HepG2 (cell line): ENCODE measurements around the gene ARMC8. TPM values are rescaled to one million over a fixed set of nuclear protein-coding genes. Genes with fewer than 3 reads are reported as not detected.

Experiments
- AHR ChIP-seq: IDR thresholded peaks from 2 replicates; pipeline ENCODE4 v1.6.1; 2018; ENCODE audit warnings: missing genetic modification reagents, missing compliant biosample characterization
- ARNT2 ChIP-seq: sonication (generic); formaldehyde crosslinking; IDR thresholded peaks from 2 replicates; pipeline ENCODE4 v1.8.0; 2022; ENCODE audit warnings: mild to moderate bottlenecking, low read depth, missing genetic modification reagents, moderate library complexity
- FLYWCH1 ChIP-seq: sonication (generic); formaldehyde crosslinking; IDR thresholded peaks from 2 replicates; pipeline ENCODE4 v1.8.1; 2023; ENCODE audit warnings: mild to moderate bottlenecking, missing genetic modification reagents
- GFI1 ChIP-seq: sonication (generic); formaldehyde crosslinking; IDR thresholded peaks from 2 replicates; pipeline ENCODE4 v1.5.0; 2020; ENCODE audit warnings: missing genetic modification reagents, mild to moderate bottlenecking, borderline replicate concordance
- ISL2 ChIP-seq: sonication (generic); formaldehyde crosslinking; IDR thresholded peaks from 2 replicates; pipeline ENCODE4 v1.5.0; 2020; ENCODE audit warnings: missing genetic modification reagents
- JUND ChIP-seq: sonication (generic); formaldehyde crosslinking; IDR thresholded peaks from 2 replicates; pipeline ENCODE4 v1.8.0; 2022; ENCODE audit warnings: mild to moderate bottlenecking, missing genetic modification reagents
- KAT8 ChIP-seq: IDR thresholded peaks from 2 replicates; pipeline ENCODE4 v1.6.1; 2016; ENCODE audit warnings: missing genetic modification reagents, missing compliant biosample characterization
- KDM4B ChIP-seq: sonication (generic); formaldehyde crosslinking; IDR thresholded peaks from 2 replicates; pipeline ENCODE4 v1.4.0; 2020; ENCODE audit warnings: missing genetic modification reagents
- NAIF1 ChIP-seq: sonication (generic); formaldehyde crosslinking; IDR thresholded peaks from 2 replicates; pipeline ENCODE4 v1.5.0; 2020; ENCODE audit warnings: mild to moderate bottlenecking, missing genetic modification reagents, borderline replicate concordance
- NFE2 ChIP-seq: sonication (generic); formaldehyde crosslinking; IDR thresholded peaks from 2 replicates; pipeline ENCODE4 v1.4.0; 2020; ENCODE audit warnings: missing genetic modification reagents
- POLR2AphosphoS5 ChIP-seq: IDR thresholded peaks from 2 replicates; pipeline ENCODE4 v1.6.1; 2012; ENCODE audit warnings: low read depth, low read length
- PTBP1 ChIP-seq: fragments of 200-400 bp; formaldehyde crosslinking; IDR thresholded peaks from 2 replicates; pipeline ENCODE4 v1.6.1; 2018; ENCODE audit warnings: low read length, low read depth; ENCODE audit not compliant: poor library complexity, severe bottlenecking
- SAFB2 ChIP-seq: sonication (generic); formaldehyde crosslinking; IDR thresholded peaks from 2 replicates; pipeline ENCODE4 v1.5.1; 2020; ENCODE audit warnings: missing genetic modification reagents, low read depth, mild to moderate bottlenecking, borderline replicate concordance
- TEAD3 ChIP-seq: optimal IDR thresholded peaks from 2 replicates; pipeline ENCODE3; 2016; ENCODE audit warnings: borderline replicate concordance
- TOE1 ChIP-seq: sonication (generic); formaldehyde crosslinking; IDR thresholded peaks from 2 replicates; pipeline ENCODE4 v1.4.0; 2020; ENCODE audit warnings: mild to moderate bottlenecking, missing genetic modification reagents
- ZNF3 ChIP-seq: IDR thresholded peaks from 2 replicates; pipeline ENCODE4 v1.7.0; 2017; ENCODE audit warnings: inconsistent platforms
- ZNF337 ChIP-seq: sonication (generic); formaldehyde crosslinking; IDR thresholded peaks from 2 replicates; pipeline ENCODE4 v1.5.1; 2020; ENCODE audit warnings: missing genetic modification reagents, low read depth, mild to moderate bottlenecking, borderline replicate concordance
- ZNF510 ChIP-seq: sonication (generic); formaldehyde crosslinking; IDR thresholded peaks from 2 replicates; pipeline ENCODE4 v1.4.0; 2020; ENCODE audit warnings: low read depth, mild to moderate bottlenecking, missing genetic modification reagents
- ZNF547 ChIP-seq: sonication (generic); formaldehyde crosslinking; IDR thresholded peaks from 2 replicates; pipeline ENCODE4 v1.5.1; 2020; ENCODE audit warnings: mild to moderate bottlenecking, missing genetic modification reagents
- ZNF558 ChIP-seq: sonication (generic); formaldehyde crosslinking; IDR thresholded peaks from 2 replicates; pipeline ENCODE4 v1.9.0; 2022; ENCODE audit warnings: mild to moderate bottlenecking, missing genetic modification reagents, borderline replicate concordance
- ZNF790 ChIP-seq: sonication (generic); formaldehyde crosslinking; IDR thresholded peaks from 2 replicates; pipeline ENCODE4 v1.8.0; 2022; ENCODE audit warnings: missing genetic modification reagents, mild to moderate bottlenecking, borderline replicate concordance
- ZNF816 ChIP-seq: sonication (generic); formaldehyde crosslinking; IDR thresholded peaks from 2 replicates; pipeline ENCODE4 v1.8.0; 2022; ENCODE audit warnings: missing genetic modification reagents, mild to moderate bottlenecking, borderline replicate concordance
- polyA plus RNA-seq, 8 experiments: library from polyadenylated mRNA; depleted of rRNA in 3 of 8; stranded (reverse) in 7 of 8; unstranded in 1 of 8; fragments of >200 nt; fragmentation: Illumina TruSeq in 4 of 8; extraction: Trizol in 4 of 8; gene quantifications; 2 replicates each; pipeline versions ENCODE4 v1.2.1 to v1.2.3, GENCODE V29; 2011 to 2016; ENCODE audit warnings: low read depth in 4 of 8, missing spikeins in 1 of 8, mixed read lengths in 1 of 8; ENCODE audit not compliant: insufficient read depth in 1 of 8
- total RNA-seq, 5 experiments: library from RNA; depleted of rRNA; stranded (reverse); fragments of >200 nt; fragmentation: Illumina TruSeq; extraction: Trizol; gene quantifications; 2 replicates each; pipeline ENCODE4 v1.2.3, GENCODE V29; 2016; ENCODE audit warnings: low read depth in 1 of 5
- TF ChIP-seq, protein P1 (sequence below): sonication (generic); formaldehyde crosslinking; conservative IDR thresholded peaks from 2 replicates; pipeline ENCODE4 v1.8.0; 2022; ENCODE audit warnings: low read depth, missing genetic modification reagents
- TF ChIP-seq, protein P2 (sequence below): sonication (generic); formaldehyde crosslinking; IDR thresholded peaks from 2 replicates; pipeline ENCODE4 v1.4.0; 2020; ENCODE audit warnings: missing genetic modification reagents
- TF ChIP-seq, protein P3 (sequence below): sonication (generic); formaldehyde crosslinking; IDR thresholded peaks from 2 replicates; pipeline ENCODE4 v1.5.0; 2020; ENCODE audit warnings: mild to moderate bottlenecking, missing genetic modification reagents
- TF ChIP-seq, protein P4 (sequence below): sonication (generic); formaldehyde crosslinking; conservative IDR thresholded peaks from 2 replicates; pipeline ENCODE4 v1.4.0; 2020; ENCODE audit warnings: missing genetic modification reagents

Gene ARMC8
- total and polyA plus RNA-seq, 2 of the 13 experiments (the other 11 are each of a cell fraction or from before 2014, with no cell fraction given), result 38.9 to 55.3 TPM

DNA sequence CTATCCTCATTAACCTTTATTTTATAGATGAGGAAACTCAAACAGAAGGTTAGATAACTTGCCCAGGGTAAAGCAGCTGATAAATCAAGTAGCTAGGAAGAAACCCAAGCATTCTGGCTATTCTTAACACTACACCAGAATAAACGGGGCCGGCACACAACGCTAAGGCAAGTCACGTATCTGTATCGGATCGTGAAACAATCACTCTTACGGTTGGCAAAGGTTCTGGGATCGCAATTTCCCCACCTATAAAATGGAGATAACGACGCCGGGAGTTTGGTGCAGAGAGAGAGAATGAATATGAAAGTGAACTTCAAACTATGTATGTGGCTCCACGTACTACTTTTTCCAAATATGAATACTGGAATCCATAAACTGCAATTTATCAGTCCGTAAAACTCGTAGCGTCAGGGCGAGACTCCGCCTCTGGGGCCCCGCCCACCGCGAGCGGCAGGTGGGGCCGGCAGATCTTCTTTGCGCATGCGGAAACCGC, 252 bp upstream of the ARMC8 start (continued):
- TF ChIP-seq ZNF558 (CRISPR knock-in tag) (0 out of 2 replicates have a peak, but pooled peaks have one; percentile 26), ZNF790 (CRISPR knock-in tag) (no peak), ZNF337 (0 out of 2 replicates have a peak, but pooled peaks have one; percentile 9), ISL2 (CRISPR knock-in tag) (0 out of 2 replicates have a peak, but pooled peaks have one; percentile 1), KDM4B (CRISPR knock-in tag) (no peak), AHR (CRISPR knock-in tag) (no peak), FLYWCH1 (CRISPR knock-in tag) (no peak), NFE2 (no peak), POLR2AphosphoS5 (no peak), GFI1 (no peak), ARNT2 (CRISPR knock-in tag) (no peak), TEAD3 (CRISPR knock-in tag) (peak; percentile 38), ZNF3 (CRISPR knock-in tag) (no peak), NAIF1 (CRISPR knock-in tag) (peak; percentile 99), ZNF547 (0 out of 2 replicates have a peak, but pooled peaks have one; percentile 4), PTBP1 (no peak), ZNF816 (CRISPR knock-in tag) (no peak), ZNF510 (peak; percentile 50; the same call in 1 of the 2 replicates), TOE1 (CRISPR knock-in tag) (no peak), SAFB2 (CRISPR knock-in tag) (no peak), KAT8 (CRISPR knock-in tag) (no peak), JUND (CRISPR knock-in tag) (no peak)
- TF ChIP-seq, protein P1, sequence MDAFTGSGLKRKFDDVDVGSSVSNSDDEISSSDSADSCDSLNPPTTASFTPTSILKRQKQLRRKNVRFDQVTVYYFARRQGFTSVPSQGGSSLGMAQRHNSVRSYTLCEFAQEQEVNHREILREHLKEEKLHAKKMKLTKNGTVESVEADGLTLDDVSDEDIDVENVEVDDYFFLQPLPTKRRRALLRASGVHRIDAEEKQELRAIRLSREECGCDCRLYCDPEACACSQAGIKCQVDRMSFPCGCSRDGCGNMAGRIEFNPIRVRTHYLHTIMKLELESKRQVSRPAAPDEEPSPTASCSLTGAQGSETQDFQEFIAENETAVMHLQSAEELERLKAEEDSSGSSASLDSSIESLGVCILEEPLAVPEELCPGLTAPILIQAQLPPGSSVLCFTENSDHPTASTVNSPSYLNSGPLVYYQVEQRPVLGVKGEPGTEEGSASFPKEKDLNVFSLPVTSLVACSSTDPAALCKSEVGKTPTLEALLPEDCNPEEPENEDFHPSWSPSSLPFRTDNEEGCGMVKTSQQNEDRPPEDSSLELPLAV, result no peak
- TF ChIP-seq, protein P2, sequence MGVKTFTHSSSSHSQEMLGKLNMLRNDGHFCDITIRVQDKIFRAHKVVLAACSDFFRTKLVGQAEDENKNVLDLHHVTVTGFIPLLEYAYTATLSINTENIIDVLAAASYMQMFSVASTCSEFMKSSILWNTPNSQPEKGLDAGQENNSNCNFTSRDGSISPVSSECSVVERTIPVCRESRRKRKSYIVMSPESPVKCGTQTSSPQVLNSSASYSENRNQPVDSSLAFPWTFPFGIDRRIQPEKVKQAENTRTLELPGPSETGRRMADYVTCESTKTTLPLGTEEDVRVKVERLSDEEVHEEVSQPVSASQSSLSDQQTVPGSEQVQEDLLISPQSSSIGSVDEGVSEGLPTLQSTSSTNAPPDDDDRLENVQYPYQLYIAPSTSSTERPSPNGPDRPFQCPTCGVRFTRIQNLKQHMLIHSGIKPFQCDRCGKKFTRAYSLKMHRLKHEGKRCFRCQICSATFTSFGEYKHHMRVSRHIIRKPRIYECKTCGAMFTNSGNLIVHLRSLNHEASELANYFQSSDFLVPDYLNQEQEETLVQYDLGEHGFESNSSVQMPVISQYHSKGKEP, result no peak
- TF ChIP-seq, protein P3, sequence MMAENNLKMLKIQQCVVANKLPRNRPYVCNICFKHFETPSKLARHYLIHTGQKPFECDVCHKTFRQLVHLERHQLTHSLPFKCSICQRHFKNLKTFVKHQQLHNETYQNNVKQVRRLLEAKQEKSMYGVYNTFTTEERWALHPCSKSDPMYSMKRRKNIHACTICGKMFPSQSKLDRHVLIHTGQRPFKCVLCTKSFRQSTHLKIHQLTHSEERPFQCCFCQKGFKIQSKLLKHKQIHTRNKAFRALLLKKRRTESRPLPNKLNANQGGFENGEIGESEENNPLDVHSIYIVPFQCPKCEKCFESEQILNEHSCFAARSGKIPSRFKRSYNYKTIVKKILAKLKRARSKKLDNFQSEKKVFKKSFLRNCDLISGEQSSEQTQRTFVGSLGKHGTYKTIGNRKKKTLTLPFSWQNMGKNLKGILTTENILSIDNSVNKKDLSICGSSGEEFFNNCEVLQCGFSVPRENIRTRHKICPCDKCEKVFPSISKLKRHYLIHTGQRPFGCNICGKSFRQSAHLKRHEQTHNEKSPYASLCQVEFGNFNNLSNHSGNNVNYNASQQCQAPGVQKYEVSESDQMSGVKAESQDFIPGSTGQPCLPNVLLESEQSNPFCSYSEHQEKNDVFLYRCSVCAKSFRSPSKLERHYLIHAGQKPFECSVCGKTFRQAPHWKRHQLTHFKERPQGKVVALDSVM (CRISPR knock-in tag), result no peak
- TF ChIP-seq, protein P4, sequence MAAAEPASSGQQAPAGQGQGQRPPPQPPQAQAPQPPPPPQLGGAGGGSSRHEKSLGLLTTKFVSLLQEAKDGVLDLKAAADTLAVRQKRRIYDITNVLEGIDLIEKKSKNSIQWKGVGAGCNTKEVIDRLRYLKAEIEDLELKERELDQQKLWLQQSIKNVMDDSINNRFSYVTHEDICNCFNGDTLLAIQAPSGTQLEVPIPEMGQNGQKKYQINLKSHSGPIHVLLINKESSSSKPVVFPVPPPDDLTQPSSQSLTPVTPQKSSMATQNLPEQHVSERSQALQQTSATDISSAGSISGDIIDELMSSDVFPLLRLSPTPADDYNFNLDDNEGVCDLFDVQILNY (CRISPR knock-in tag), result no peak
